Spleen (tissue), 11 donors: ENCODE measurements around the gene LPCAT2. TPM values are rescaled to one million over a fixed set of nuclear protein-coding genes. Genes with fewer than 3 reads are reported as not detected.

Source experiments
- DNase-seq: peaks from one replicate; pipeline ENCODE4 v3.0.0-alpha.2; 2020
- H3K27ac ChIP-seq, 8 donors: fragments of 200-600 bp; sonication (generic) in 7 of 8; 1 replicate in 4 of 8; 2 replicates in 4 of 8; pipeline versions ENCODE4 v1.5.0 to v1.8.0; 2016 to 2021; ENCODE audit warnings: inconsistent platforms in 4 of 8, mild to moderate bottlenecking in 4 of 8, moderate library complexity in 1 of 8
- H3K27me3 ChIP-seq, 7 donors: fragments of 200-600 bp; sonication (generic) in 6 of 7; replicated peaks in 1 of 7; 1 replicate in 4 of 7; 2 replicates in 3 of 7; pipeline versions ENCODE4 v1.5.0 to v1.8.0; 2016 to 2021; ENCODE audit warnings: inconsistent platforms in 3 of 7, mild to moderate bottlenecking in 1 of 7
- H3K36me3 ChIP-seq, 6 donors: fragments of 200-600 bp; sonication (generic) in 5 of 6; 1 replicate in 4 of 6; 2 replicates in 2 of 6; pipeline versions ENCODE4 v1.5.0 to v1.8.0; 2016 to 2021; ENCODE audit warnings: inconsistent platforms in 2 of 6
- H3K4me1 ChIP-seq, 6 donors: fragments of 200-600 bp; sonication (generic) in 5 of 6; 1 replicate in 3 of 6; 2 replicates in 3 of 6; pipeline versions ENCODE4 v1.5.0 to v1.8.0; 2016 to 2021; ENCODE audit warnings: inconsistent platforms in 3 of 6
- H3K4me3 ChIP-seq, 8 donors: fragments of 200-600 bp; sonication (generic) in 7 of 8; 1 replicate in 4 of 8; 2 replicates in 4 of 8; pipeline versions ENCODE4 v1.5.0 to v1.8.0; 2016 to 2021; ENCODE audit warnings: inconsistent platforms in 4 of 8, mild to moderate bottlenecking in 4 of 8, moderate library complexity in 2 of 8
- H3K9me3 ChIP-seq, 8 donors: fragments of 200-600 bp; sonication (generic) in 7 of 8; 1 replicate in 4 of 8; 2 replicates in 4 of 8; pipeline versions ENCODE4 v1.5.0 to v1.8.0; 2016 to 2021; ENCODE audit warnings: inconsistent platforms in 4 of 8
- CTCF ChIP-seq, 11 experiments: fragments of 200-600 bp in 7 of 11; fragments of 450-650 bp in 4 of 11; sonication (generic) in 4 of 11; IDR thresholded peaks in 8 of 11; conservative IDR thresholded peaks in 3 of 11; 1 replicate in 7 of 11; 2 replicates in 4 of 11; pipeline versions ENCODE4 v1.4.0 to v1.8.0; 2016 to 2021; ENCODE audit warnings: antibody characterized with exemption in 11 of 11, inconsistent platforms in 4 of 11, mild to moderate bottlenecking in 1 of 11
- POLR2A ChIP-seq, 3 donors: fragments of 450-650 bp; IDR thresholded peaks; one replicate each; pipeline ENCODE4 v1.5.1; 2017; ENCODE audit warnings: antibody characterized with exemption in 3 of 3, mild to moderate bottlenecking in 1 of 3
- POLR2AphosphoS5 ChIP-seq, 3 donors: sonication (generic); formaldehyde crosslinking; IDR thresholded peaks; one replicate each; pipeline ENCODE4 v1.5.1; 2017; ENCODE audit warnings: antibody characterized with exemption in 3 of 3
- intact Hi-C: fragments of 100-400 bp; cut with DNase I; formaldehyde crosslinking; loops from one replicate; pipeline ENCODE4 v1.15.0; 2023; ENCODE audit warnings: low total_unique reads
- polyA plus RNA-seq, 3 donors: library from polyadenylated mRNA; stranded (reverse); fragments of 200-250 nt; gene quantifications; one replicate each; pipeline ENCODE4 v1.2.1, GENCODE V29; 2013
- total RNA-seq, 7 donors: library from RNA; depleted of rRNA in 3 of 7; stranded (reverse); fragments of >200 nt in 3 of 7; fragmentation: NEBNext Ultra II Directional in 4 of 7; extraction: Animal tissue kit (Norgen Biotek cat#: 25700) in 4 of 7; gene quantifications; one replicate each; pipeline versions ENCODE4 v1.1.0 to v1.2.1, GENCODE V29; 2016 to 2021
- donor health status: healthy with polysubstance abuse.
- donor health status: DM: no; HTN: no; CAD: no; lungs with moderate emphysema.
- donor health status: DM: no; HTN: no; CAD: no.
- donor health status: Bipolar disorder and iron deficiency.
- donor health status: healthy.
- donor health status: DM: no; HTN: no; CAD: no.
- donor health status: DM: yes; HTN: yes; CAD: no.

The LPCAT2 gene
- total and polyA plus RNA-seq, 10 donors, result 3.4 to 44.3 (median 31.1) TPM

DNA sequence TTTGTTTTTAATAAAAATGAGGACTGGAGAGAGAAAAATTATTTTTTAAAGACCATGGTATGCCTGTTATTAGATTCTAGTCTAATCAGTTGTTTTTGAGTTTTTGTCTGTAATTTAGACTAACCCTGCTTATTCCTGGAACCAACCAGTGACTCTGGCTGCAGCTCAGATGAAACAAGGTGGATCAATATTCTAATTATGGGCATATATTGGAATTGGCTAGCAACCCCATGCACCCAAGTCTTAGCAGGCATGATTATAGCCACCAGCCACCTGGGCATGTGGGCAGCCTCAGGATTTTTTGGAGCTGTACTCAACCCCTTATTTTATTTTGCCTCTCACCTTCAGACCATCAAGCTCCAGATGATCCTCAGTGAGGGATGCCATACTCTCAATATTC is 125.3 kb downstream of the LPCAT2 start:
- H3K36me3 ChIP-seq, result no peaks in the 10 kb centered on the region
- peaks cover 0 to 10% (median 0%) of the 10 kb centered on the region in 8 donors for H3K9me3 ChIP-seq
- intact Hi-C loops, result no loop called here
- no peak overlapping the region for H3K4me3 ChIP-seq
- no peaks in the 10 kb centered on the region for H3K4me1 ChIP-seq
- TF ChIP-seq POLR2A (IDR thresholded peaks at IDR 0.05) (no peak), POLR2AphosphoS5 (IDR thresholded peaks at IDR 0.05) (no peak), CTCF (IDR thresholded peaks at IDR 0.05 in 8 of 11, conservative IDR thresholded peaks at IDR 0.05 in 3 of 11) (no peak)
- no peak for DNase-seq
- H3K27ac ChIP-seq, result no peak overlapping the region
- peaks cover 0 to 24% (median 0%) of the 10 kb centered on the region in 7 donors for H3K27me3 ChIP-seq

Other genes starting within 250 kb of the LPCAT2 start
- 1 to 10 TPM in 2 of 7 donors, under 1 TPM in 4, not detected in 1; 0.25 to 1.9 (median 0.47) TPM for gene IRX6, start 184.9 kb upstream of the LPCAT2 start, total RNA-seq
- gene IRX6, start 184.9 kb upstream of the LPCAT2 start, polyA plus RNA-seq, result 1 to 10 TPM in 1 of 3 donors, under 1 TPM in 2; 0.08 to 1.2 (median 0.37) TPM
- 100 to 1,000 TPM in 4 of 7 donors, 10 to 100 TPM in 3; 38.3 to 162 (median 102) TPM for gene MMP2, start 29.9 kb upstream of the LPCAT2 start, total RNA-seq
- gene MMP2, start 29.9 kb upstream of the LPCAT2 start, polyA plus RNA-seq, result 10 to 100 TPM in 2 of 3 donors, 1 to 10 TPM in 1; 5.0 to 19.1 (median 10.5) TPM
- 1 to 10 TPM in 5 of 7 donors, not detected in 2; 1.3 to 3.9 (median 3.0) TPM for gene CAPNS2, start 57.6 kb downstream of the LPCAT2 start, total RNA-seq
- gene CAPNS2, start 57.6 kb downstream of the LPCAT2 start, polyA plus RNA-seq, result under 1 TPM in 1 of 3 donors, not detected in 2; 0.09 TPM
- not detected for gene SLC6A2, start 146.9 kb downstream of the LPCAT2 start, total RNA-seq
- gene SLC6A2, start 146.9 kb downstream of the LPCAT2 start, polyA plus RNA-seq, result not detected